ENCODE data around the gene RUVBL1.

The RUVBL1 gene

DNA sequence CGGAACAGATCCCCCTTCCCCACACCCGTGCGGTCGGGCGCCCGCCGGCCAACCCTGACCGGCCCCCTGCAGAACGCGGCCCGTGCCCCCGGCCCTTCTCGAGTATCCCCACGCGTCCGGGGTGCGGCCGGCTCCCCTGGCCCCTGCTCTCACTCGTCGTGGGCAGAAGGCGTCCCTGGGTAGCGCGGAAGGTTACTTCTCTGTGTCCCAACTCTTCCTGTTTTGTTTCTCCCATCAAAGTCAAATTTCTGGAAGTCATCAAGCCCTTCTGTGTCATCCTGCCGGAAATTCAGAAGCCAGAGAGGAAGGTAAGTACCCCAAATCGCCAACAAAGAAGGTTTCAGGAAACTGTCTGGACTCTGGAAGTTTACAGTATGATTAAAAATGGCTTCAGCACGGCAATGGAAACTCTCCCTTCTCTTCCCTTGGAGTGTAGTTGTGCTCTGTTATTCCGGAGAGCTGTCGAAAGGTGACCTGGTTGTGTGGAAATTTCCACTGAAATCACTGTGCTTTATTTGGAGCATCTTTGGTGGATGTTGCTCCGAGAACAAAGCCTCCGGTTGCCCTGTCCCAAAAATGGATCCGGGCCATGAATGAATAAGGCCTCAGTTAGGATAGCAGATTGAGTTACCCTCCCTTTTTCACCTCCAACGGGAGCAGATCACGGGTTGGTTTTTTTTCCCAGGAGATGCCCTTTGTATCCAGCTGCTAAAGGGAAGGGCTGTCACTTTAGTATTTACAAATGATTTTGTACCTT is 70.8 kb downstream of the RUVBL1 start:
- peaks cover 22% of the 10 kb centered on the region for H4K20me1 ChIP-seq (ENCODE audit: insufficient read depth, low read length)
- DNase-seq, result peak; percentile 15
- H3K9me3 ChIP-seq (replicated peaks; ENCODE audit: insufficient read depth, low read length), result no peaks in the 10 kb centered on the region
- peak overlapping the region; percentile 84 for H3K4me3 ChIP-seq (ENCODE audit: low read length)
- TF ChIP-seq, protein P1, sequence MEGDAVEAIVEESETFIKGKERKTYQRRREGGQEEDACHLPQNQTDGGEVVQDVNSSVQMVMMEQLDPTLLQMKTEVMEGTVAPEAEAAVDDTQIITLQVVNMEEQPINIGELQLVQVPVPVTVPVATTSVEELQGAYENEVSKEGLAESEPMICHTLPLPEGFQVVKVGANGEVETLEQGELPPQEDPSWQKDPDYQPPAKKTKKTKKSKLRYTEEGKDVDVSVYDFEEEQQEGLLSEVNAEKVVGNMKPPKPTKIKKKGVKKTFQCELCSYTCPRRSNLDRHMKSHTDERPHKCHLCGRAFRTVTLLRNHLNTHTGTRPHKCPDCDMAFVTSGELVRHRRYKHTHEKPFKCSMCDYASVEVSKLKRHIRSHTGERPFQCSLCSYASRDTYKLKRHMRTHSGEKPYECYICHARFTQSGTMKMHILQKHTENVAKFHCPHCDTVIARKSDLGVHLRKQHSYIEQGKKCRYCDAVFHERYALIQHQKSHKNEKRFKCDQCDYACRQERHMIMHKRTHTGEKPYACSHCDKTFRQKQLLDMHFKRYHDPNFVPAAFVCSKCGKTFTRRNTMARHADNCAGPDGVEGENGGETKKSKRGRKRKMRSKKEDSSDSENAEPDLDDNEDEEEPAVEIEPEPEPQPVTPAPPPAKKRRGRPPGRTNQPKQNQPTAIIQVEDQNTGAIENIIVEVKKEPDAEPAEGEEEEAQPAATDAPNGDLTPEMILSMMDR (IDR thresholded peaks at IDR 0.05; ENCODE audit: low read length), result no peak
- TF ChIP-seq EZH2 (optimal IDR thresholded peaks at IDR 0.05; ENCODE audit: low read depth, low read length), result no peak
- no peak for TF ChIP-seq EZH2phosphoT487 (IDR thresholded peaks at IDR 0.05; ENCODE audit: low read length)
- H3K9ac ChIP-seq (ENCODE audit: low read length), result peak overlapping the region; percentile 96
- H3K27ac ChIP-seq (ENCODE audit: low read length), result peak overlapping the region; percentile 87
- no peaks in the 10 kb centered on the region for H3F3A ChIP-seq (ENCODE audit: insufficient read depth, low read length)
- no peaks in the 10 kb centered on the region for H3K4me1 ChIP-seq (ENCODE audit: low read length)
- H3K79me2 ChIP-seq (ENCODE audit: low read length), result peaks cover 61% of the 10 kb centered on the region
- H2AFZ ChIP-seq (ENCODE audit: low read length), result peak overlapping the region; percentile 64
- H3K27me3 ChIP-seq (replicated peaks; ENCODE audit: insufficient read depth, low read length), result no peaks in the 10 kb centered on the region
- peak overlapping the region; percentile 94 for H3K4me2 ChIP-seq (ENCODE audit: low read depth, low read length)
- peaks cover 6% of the 10 kb centered on the region for H3K36me3 ChIP-seq (replicated peaks; ENCODE audit: insufficient read depth, low read length)
- H3K9me2 ChIP-seq (replicated peaks; ENCODE audit: insufficient read depth, low read length), result no peaks in the 10 kb centered on the region

DNA sequence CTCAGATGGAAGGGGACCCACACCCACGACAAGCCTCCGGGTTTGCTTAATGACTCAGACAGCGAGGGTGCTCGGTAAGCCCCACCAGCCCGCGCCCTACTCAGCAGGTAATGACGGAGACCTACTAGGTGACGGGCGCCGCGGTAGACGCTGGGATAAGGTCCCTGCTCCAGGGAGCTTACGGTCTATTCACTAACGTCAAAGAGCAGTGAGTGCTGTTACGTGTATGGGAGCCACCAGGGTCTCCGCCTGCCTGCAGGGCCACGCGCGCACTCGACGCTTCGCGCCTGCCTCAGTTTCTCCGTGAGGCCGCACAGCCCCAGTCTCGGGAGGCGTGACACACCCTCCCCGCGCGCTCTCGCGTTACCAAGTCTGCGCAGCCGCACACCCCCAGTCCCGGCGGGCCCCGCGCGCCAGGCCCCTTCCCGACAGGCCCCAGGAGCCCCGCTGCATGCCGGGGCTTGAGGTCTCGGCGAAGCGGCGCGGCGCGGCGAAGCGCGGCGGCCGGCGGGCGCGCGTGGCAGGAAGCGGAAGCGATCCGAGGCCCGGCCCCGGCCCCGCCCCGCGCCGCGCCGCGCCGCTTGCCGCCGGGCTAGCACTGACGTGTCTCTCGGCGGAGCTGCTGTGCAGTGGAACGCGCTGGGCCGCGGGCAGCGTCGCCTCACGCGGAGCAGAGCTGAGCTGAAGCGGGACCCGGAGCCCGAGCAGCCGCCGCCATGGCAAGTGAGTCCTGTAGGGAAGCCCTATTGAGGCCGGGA is 71.6 kb downstream of the RUVBL1 start, which contains the start of gene SEC61A1:
Gene SEC61A1 (plus strand): TSS at position 601 of the 758 bp plus-strand sequence. CDS start 116 bp downstream, at position 717.
- peak within 1 kb of the TSS; percentile 87 for H3K27ac ChIP-seq (ENCODE audit: low read length)
- H4K20me1 ChIP-seq (ENCODE audit: insufficient read depth, low read length), result peaks cover 22% of the 10 kb centered on the region
- peak; percentile 95 for DNase-seq
- H3K36me3 ChIP-seq (replicated peaks; ENCODE audit: insufficient read depth, low read length), result peaks cover 6% of the 10 kb centered on the region; the same call in 1 of the 2 replicates
- peak within 1 kb of the TSS; percentile 94 for H3K4me2 ChIP-seq (ENCODE audit: low read depth, low read length)
- TF ChIP-seq, protein P1 (IDR thresholded peaks at IDR 0.05; ENCODE audit: low read length), result no peak
- TF ChIP-seq EZH2 (optimal IDR thresholded peaks at IDR 0.05; ENCODE audit: low read depth, low read length), result no peak
- no peak for TF ChIP-seq EZH2phosphoT487 (IDR thresholded peaks at IDR 0.05; ENCODE audit: low read length)
- peaks cover 55% of the 10 kb centered on the region for H3K79me2 ChIP-seq (ENCODE audit: low read length)
- peak within 1 kb of the TSS; percentile 96 for H3K9ac ChIP-seq (ENCODE audit: low read length)
- H3F3A ChIP-seq (ENCODE audit: insufficient read depth, low read length), result no peaks in the 10 kb centered on the region
- H2AFZ ChIP-seq (ENCODE audit: low read length), result peak within 1 kb of the TSS; percentile 85
- H3K27me3 ChIP-seq (replicated peaks; ENCODE audit: insufficient read depth, low read length), result no peaks in the 10 kb centered on the region
- H3K4me1 ChIP-seq (ENCODE audit: low read length), result no peaks in the 10 kb centered on the region
- H3K9me2 ChIP-seq (replicated peaks; ENCODE audit: insufficient read depth, low read length), result no peaks in the 10 kb centered on the region
- H3K9me3 ChIP-seq (replicated peaks; ENCODE audit: insufficient read depth, low read length), result no peaks in the 10 kb centered on the region
- H3K4me3 ChIP-seq (ENCODE audit: low read length), result peak within 1 kb of the TSS; percentile 84

DNA sequence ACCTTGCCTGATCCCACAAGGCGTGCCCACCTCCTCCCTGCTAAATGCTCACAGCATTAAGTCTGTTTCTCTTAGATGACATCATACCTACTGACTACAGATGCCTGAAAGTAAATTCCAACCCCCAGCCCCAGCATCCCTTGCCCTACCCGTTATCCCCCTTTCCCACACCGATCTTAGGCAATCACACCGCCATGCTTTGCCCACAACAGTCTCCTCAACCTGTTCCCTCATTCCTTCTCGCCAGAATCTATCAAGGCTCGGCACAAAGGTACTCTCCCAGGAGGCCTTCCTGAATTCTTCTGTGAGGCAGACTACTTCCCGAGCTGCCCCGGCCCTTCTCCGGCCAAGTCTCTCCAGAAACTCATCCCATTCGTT is 72.2 kb downstream of the RUVBL1 start:
- Histone ChIP-seq H3K9ac (ENCODE audit: low read length) (peak overlapping the region; percentile 68), H3K9me2 (replicated peaks; ENCODE audit: insufficient read depth, low read length) (no peaks in the 10 kb centered on the region), H3K79me2 (ENCODE audit: low read length) (peaks cover 52% of the 10 kb centered on the region), H2AFZ (ENCODE audit: low read length) (peak overlapping the region; percentile 85), H3K27ac (ENCODE audit: low read length) (no peak overlapping the region), H3K9me3 (replicated peaks; ENCODE audit: insufficient read depth, low read length) (no peaks in the 10 kb centered on the region), H3F3A (ENCODE audit: insufficient read depth, low read length) (no peaks in the 10 kb centered on the region), H4K20me1 (ENCODE audit: insufficient read depth, low read length) (peaks cover 22% of the 10 kb centered on the region), H3K27me3 (replicated peaks; ENCODE audit: insufficient read depth, low read length) (no peaks in the 10 kb centered on the region), H3K4me3 (ENCODE audit: low read length) (peak overlapping the region; percentile 79), H3K4me1 (ENCODE audit: low read length) (no peaks in the 10 kb centered on the region), H3K36me3 (replicated peaks; ENCODE audit: insufficient read depth, low read length) (peaks cover 6% of the 10 kb centered on the region; the same call in 1 of the 2 replicates), H3K4me2 (ENCODE audit: low read depth, low read length) (peak overlapping the region; percentile 90)
- no peak for DNase-seq
- TF ChIP-seq, protein P1 (IDR thresholded peaks at IDR 0.05; ENCODE audit: low read length), result no peak
- TF ChIP-seq EZH2 (optimal IDR thresholded peaks at IDR 0.05; ENCODE audit: low read depth, low read length), result no peak
- no peak for TF ChIP-seq EZH2phosphoT487 (IDR thresholded peaks at IDR 0.05; ENCODE audit: low read length)

Measured in MM.1S (cell line).